Caco-2 (cell line): Measurements from ENCODE around the gene NHERF2. TPM values are rescaled to one million over a fixed set of nuclear protein-coding genes. Genes with fewer than 3 reads are reported as not detected.

ENCODE experiments used
- BruUV-seq: library from RNA; stranded (reverse); fragments of 400-500 nt; replicated peaks from 2 replicates; lab custom pipeline; 2021; lab: Mats Ljungman, UMichigan
- CTCF ChIA-PET: fragments of 300-600 bp; sonication (Branson Sonifier 250); formaldehyde crosslinking; loops from one replicate; lab custom pipeline; 2022; ENCODE audit warnings: antibody characterized with exemption; lab: Charles Lee
- POLR2A ChIA-PET: fragments of 300-600 bp; sonication (Branson Sonifier 250); formaldehyde crosslinking; loops from one replicate; lab custom pipeline; 2022; ENCODE audit warnings: antibody characterized with exemption; lab: Charles Lee
- DNase-seq, 2 experiments: peaks; one replicate each; pipeline versions ENCODE4 v3.0.0 to v3.0.0-alpha.2; 2020 to 2022
- H3K27me3 ChIP-seq: replicated peaks from 2 replicates; pipeline ENCODE4 v1.6.0; 2011; ENCODE audit warnings: low read length; ENCODE audit not compliant: control insufficient read depth, insufficient read depth
- H3K36me3 ChIP-seq: 2 replicates; pipeline ENCODE4 v1.5.1; 2011; ENCODE audit warnings: low read length; ENCODE audit not compliant: control insufficient read depth, insufficient read depth
- H3K4me1 ChIP-seq: fragments of 250-450 bp; sonication (Bioruptor Pico); 2 replicates; pipeline ENCODE4 v1.5.1; 2020; ENCODE audit warnings: mild to moderate bottlenecking
- H3K4me3 ChIP-seq: 2 replicates; pipeline ENCODE4 v1.5.1; 2011; ENCODE audit warnings: low read depth, mild to moderate bottlenecking, control low read depth, low read length
- H3K9me3 ChIP-seq: fragments of 250-450 bp; sonication (Bioruptor Pico); 2 replicates; pipeline ENCODE4 v1.5.1; 2020; ENCODE audit warnings: mild to moderate bottlenecking, moderate library complexity
- H3K27ac Mint-ChIP-seq: one replicate; pipeline ENCODE4 v1.8.0; 2022; ENCODE audit warnings: mixed read lengths; ENCODE audit not compliant: unreplicated experiment
- H3K27me3 Mint-ChIP-seq: one replicate; pipeline ENCODE4 v1.8.0; 2022; ENCODE audit warnings: mixed read lengths; ENCODE audit not compliant: insufficient read depth, unreplicated experiment
- H3K36me3 Mint-ChIP-seq: one replicate; pipeline ENCODE4 v1.8.0; 2022; ENCODE audit warnings: mild to moderate bottlenecking, mixed read lengths; ENCODE audit not compliant: insufficient read depth, unreplicated experiment
- H3K4me1 Mint-ChIP-seq: one replicate; pipeline ENCODE4 v1.8.0; 2022; ENCODE audit warnings: low read depth, mixed read lengths; ENCODE audit not compliant: unreplicated experiment
- H3K4me3 Mint-ChIP-seq: one replicate; pipeline ENCODE4 v1.8.0; 2022; ENCODE audit warnings: mild to moderate bottlenecking, moderate library complexity, mixed read lengths; ENCODE audit not compliant: unreplicated experiment
- H3K9me3 Mint-ChIP-seq: one replicate; pipeline ENCODE4 v1.8.0; 2022; ENCODE audit warnings: mixed read lengths; ENCODE audit not compliant: unreplicated experiment
- intact Hi-C: fragments of 100-400 bp; cut with micrococcal nuclease; formaldehyde crosslinking; loops from one replicate; pipeline ENCODE4 v1.10.0; 2022; ENCODE audit not compliant: unreplicated experiment
- total RNA-seq: library from RNA; stranded (reverse); gene quantifications from 2 replicates; pipeline ENCODE4 v1.2.3, GENCODE V29; 2022
- TF ChIP-seq, protein P1 (sequence below), 2 experiments: fragments of 200-600 bp in 1 of 2; IDR thresholded peaks; 1 replicate in 1 of 2; 2 replicates in 1 of 2; pipeline versions ENCODE4 v1.5.1 to v1.8.0; 2011 to 2022; ENCODE audit warnings: antibody characterized with exemption in 1 of 2, control low read depth in 1 of 2, inconsistent platforms in 1 of 2, low read depth in 1 of 2, low read length in 1 of 2, mild to moderate bottlenecking in 1 of 2, moderate library complexity in 1 of 2; ENCODE audit not compliant: insufficient read depth in 1 of 2, severe bottlenecking in 1 of 2, unreplicated experiment in 1 of 2

NHERF2 gene
- total RNA-seq, 1 experiment from 2014 or later = 26.6 TPM

DNA sequence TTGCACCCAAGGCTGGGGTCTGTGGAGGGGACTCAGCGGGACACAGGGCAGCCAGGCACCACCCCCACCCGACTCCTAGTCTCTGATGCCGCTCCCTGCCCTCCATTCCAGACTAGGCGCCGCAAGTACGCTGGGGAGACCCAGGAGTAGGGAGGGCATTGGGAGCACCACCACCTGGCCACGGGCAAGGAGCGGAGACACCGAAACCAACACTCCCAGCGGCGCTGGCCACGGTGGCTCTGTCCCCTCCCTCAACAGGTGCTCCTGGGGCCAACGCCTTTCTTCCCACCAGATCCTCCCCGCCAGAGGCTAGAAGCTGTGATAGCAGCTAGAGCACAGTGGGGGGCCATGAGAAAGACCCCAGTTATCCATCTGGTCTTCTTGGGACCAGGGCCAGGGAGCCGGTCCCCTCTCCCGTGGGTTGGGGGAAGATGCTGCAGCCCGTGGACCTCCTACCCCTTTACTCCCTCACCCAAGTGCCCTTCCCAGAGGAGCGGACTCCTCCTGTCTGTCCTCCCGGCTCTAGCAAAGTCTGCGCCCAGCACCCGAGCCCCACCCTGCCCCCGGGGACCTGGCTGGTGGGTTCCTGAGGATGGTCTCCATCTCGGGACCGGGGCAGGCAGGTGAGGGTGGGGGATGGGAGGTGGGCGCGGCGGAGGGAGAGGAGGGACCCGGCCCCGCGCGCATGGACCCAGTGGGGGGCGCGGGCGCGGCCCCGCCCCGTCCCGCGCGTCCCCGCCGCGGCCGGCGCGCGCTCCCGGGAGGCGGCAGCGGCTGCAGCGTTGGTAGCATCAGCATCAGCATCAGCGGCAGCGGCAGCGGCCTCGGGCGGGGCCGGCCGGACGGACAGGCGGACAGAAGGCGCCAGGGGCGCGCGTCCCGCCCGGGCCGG, 37.2 kb upstream of the NHERF2 start, which contains the start of gene SYNGR3:
Gene SYNGR3, plus strand, starts transcription at position 762 of the 892 bp plus-strand sequence. CDS start 133 bp downstream, outside the sequence.
- TF ChIP-seq, protein P1, sequence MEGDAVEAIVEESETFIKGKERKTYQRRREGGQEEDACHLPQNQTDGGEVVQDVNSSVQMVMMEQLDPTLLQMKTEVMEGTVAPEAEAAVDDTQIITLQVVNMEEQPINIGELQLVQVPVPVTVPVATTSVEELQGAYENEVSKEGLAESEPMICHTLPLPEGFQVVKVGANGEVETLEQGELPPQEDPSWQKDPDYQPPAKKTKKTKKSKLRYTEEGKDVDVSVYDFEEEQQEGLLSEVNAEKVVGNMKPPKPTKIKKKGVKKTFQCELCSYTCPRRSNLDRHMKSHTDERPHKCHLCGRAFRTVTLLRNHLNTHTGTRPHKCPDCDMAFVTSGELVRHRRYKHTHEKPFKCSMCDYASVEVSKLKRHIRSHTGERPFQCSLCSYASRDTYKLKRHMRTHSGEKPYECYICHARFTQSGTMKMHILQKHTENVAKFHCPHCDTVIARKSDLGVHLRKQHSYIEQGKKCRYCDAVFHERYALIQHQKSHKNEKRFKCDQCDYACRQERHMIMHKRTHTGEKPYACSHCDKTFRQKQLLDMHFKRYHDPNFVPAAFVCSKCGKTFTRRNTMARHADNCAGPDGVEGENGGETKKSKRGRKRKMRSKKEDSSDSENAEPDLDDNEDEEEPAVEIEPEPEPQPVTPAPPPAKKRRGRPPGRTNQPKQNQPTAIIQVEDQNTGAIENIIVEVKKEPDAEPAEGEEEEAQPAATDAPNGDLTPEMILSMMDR (IDR thresholded peaks at IDR 0.05; ENCODE audit: insufficient read depth in 1 of 2, low read depth in 1 of 2, low read length in 1 of 2, severe bottlenecking in 1 of 2, unreplicated experiment in 1 of 2) = no peak
- peaks cover 7% of the 10 kb centered on the region for H3K4me1 Mint-ChIP-seq
- H3K36me3 Mint-ChIP-seq = peaks cover 8% of the 10 kb centered on the region
- CTCF ChIA-PET = interaction anchor here (0.7 kb wide), 1 partner anchor 25 kb away, joined by 3 read pairs; the partner anchor contains the start of gene RPS2
- peaks cover 5% of the 10 kb centered on the region; the same call in 1 of the 2 replicates for H3K36me3 ChIP-seq
- H3K4me3 ChIP-seq = peak within 1 kb of the TSS; percentile 51
- H3K4me3 Mint-ChIP-seq = peak within 1 kb of the TSS; percentile 70
- no peaks in the 10 kb centered on the region for H3K9me3 Mint-ChIP-seq
- DNase-seq = peak in 1 of 2 experiments; percentile 46
- no peaks in the 10 kb centered on the region for H3K27me3 Mint-ChIP-seq
- no peaks in the 10 kb centered on the region for H3K9me3 ChIP-seq
- intact Hi-C loops = no loop called here
- peaks cover 18% of the 10 kb centered on the region for H3K4me1 ChIP-seq
- no peaks in the 10 kb centered on the region for H3K27me3 ChIP-seq
- BruUV-seq = no TSS peak
- POLR2A ChIA-PET = interaction anchor here (1.3 kb wide), 1 partner anchor 25 kb away, joined by 6 read pairs; the partner anchor contains the start of gene RPS2
- H3K27ac Mint-ChIP-seq = peak within 1 kb of the TSS; percentile 54

DNA sequence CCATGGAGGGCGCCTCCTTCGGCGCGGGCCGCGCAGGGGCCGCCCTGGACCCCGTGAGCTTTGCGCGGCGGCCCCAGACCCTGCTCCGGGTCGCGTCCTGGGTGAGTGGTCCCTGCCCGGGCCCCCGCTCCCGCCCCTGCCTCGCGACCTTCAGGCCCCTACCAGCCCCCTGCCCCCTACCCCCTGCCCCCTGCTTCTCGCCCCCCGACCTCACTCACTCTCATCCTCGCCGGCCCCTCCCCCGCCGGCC, 36.7 kb upstream of the NHERF2 start:
- no peaks in the 10 kb centered on the region for H3K9me3 ChIP-seq
- H3K27ac Mint-ChIP-seq = no peak overlapping the region
- no peaks in the 10 kb centered on the region for H3K27me3 Mint-ChIP-seq
- H3K4me1 Mint-ChIP-seq = peaks cover 7% of the 10 kb centered on the region
- H3K4me1 ChIP-seq = peaks cover 15% of the 10 kb centered on the region
- POLR2A ChIA-PET = no interaction called here
- H3K27me3 ChIP-seq = no peaks in the 10 kb centered on the region
- peaks cover 2% of the 10 kb centered on the region for H3K36me3 Mint-ChIP-seq
- BruUV-seq = no TSS peak
- peak overlapping the region; percentile 51 for H3K4me3 ChIP-seq
- intact Hi-C loops = no loop called here
- H3K4me3 Mint-ChIP-seq = peak overlapping the region; percentile 70
- CTCF ChIA-PET = interaction anchor here (0.7 kb wide), 1 partner anchor 25 kb away, joined by 3 read pairs; the partner anchor contains the start of gene RPS2
- peaks cover 5% of the 10 kb centered on the region; the same call in 1 of the 2 replicates for H3K36me3 ChIP-seq
- DNase-seq = no peak
- H3K9me3 Mint-ChIP-seq = no peaks in the 10 kb centered on the region
- TF ChIP-seq, protein P1 (IDR thresholded peaks at IDR 0.05; ENCODE audit: insufficient read depth in 1 of 2, low read depth in 1 of 2, low read length in 1 of 2, severe bottlenecking in 1 of 2, unreplicated experiment in 1 of 2) = no peak

DNA sequence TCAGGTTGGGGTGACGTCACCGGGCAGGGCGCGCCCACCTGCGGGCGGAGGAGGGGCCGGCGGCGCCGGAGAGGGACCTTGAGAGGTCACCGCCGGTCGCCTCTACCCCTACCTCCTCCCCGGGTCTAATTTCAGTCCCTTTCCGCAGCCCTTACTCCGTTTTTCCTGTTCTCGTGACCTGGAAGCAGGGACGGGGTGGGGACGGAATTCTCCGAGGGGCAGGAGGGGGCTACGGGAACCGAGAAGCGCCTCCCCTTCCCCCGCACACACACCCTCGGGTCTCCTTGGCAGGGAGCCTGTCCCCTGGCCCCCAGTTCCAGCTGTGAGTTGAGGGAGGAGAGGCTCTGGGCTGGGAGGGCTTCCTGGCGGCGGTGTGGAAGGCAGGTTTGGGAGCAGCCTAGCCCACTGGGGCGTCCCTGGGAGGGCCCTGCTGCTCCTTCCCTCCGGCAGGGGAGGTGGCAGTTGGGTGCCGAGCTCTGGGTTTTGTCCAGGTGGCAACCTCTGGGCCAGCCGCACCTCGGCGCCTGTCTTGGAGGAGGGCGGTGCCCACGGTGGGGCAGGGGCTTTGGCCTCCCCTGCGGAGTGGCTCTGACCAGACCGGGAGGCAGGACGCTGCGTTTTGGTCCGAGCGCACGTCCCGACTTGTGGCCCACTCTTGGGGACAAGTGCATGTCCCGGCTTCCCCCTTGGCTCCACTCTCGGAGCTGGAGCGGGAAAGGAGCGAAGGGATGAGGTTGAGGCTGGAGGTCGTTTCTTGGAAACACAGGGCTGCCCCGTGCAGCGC, 36.2 kb upstream of the NHERF2 start:
- intact Hi-C loops = no loop called here
- H3K36me3 Mint-ChIP-seq = peaks cover 4% of the 10 kb centered on the region
- Histone ChIP-seq H3K4me1 (peaks cover 9% of the 10 kb centered on the region), H3K27me3 (no peaks in the 10 kb centered on the region), H3K36me3 (peaks cover 5% of the 10 kb centered on the region; the same call in 1 of the 2 replicates), H3K9me3 (no peaks in the 10 kb centered on the region), H3K4me3 (peak overlapping the region; percentile 51)
- TF ChIP-seq, protein P1 (IDR thresholded peaks at IDR 0.05; ENCODE audit: insufficient read depth in 1 of 2, low read depth in 1 of 2, low read length in 1 of 2, severe bottlenecking in 1 of 2, unreplicated experiment in 1 of 2) = no peak
- ChIA-PET POLR2A (no interaction called here), CTCF (no interaction called here)
- H3K27ac Mint-ChIP-seq = no peak overlapping the region
- H3K4me3 Mint-ChIP-seq = peak overlapping the region; percentile 70
- BruUV-seq = no TSS peak
- H3K4me1 Mint-ChIP-seq = peaks cover 7% of the 10 kb centered on the region
- no peaks in the 10 kb centered on the region for H3K9me3 Mint-ChIP-seq
- H3K27me3 Mint-ChIP-seq = no peaks in the 10 kb centered on the region
- peak; percentile 61 to 71 for DNase-seq
